Heart left ventricle (tissue), 16 donors: ENCODE measurements around the gene TRIOBP. TPM values are rescaled to one million over a fixed set of nuclear protein-coding genes. Genes with fewer than 3 reads are reported as not detected.

Experiments
- ATAC-seq, 4 donors: fragments of 200-7000 bp; cut with Tn5 transposase; one replicate each; pipeline ENCODE4 v1.9.1; 2020 to 2022; ENCODE audit warnings: moderate library complexity in 4 of 4, mild to moderate bottlenecking in 3 of 4, moderate number of reproducible peaks in 1 of 4
- DNase-seq, 5 donors: peaks; one replicate each; pipeline ENCODE4 v3.0.0-alpha.2; 2020
- H3K27ac ChIP-seq, 12 donors: fragments of 200-600 bp; sonication (generic) in 4 of 12; one replicate each; pipeline versions ENCODE4 v1.5.0 to v1.8.0; 2016 to 2022; ENCODE audit warnings: mild to moderate bottlenecking in 2 of 12
- H3K27me3 ChIP-seq, 9 donors: fragments of 200-600 bp; sonication (generic) in 2 of 9; one replicate each; pipeline versions ENCODE4 v1.5.1 to v1.8.0; 2016 to 2022; ENCODE audit warnings: mild to moderate bottlenecking in 3 of 9
- H3K36me3 ChIP-seq, 9 donors: fragments of 200-600 bp; sonication (generic) in 2 of 9; one replicate each; pipeline versions ENCODE4 v1.5.0 to v1.8.0; 2018 to 2022; ENCODE audit warnings: mild to moderate bottlenecking in 2 of 9
- H3K4me1 ChIP-seq, 12 donors: fragments of 200-600 bp; sonication (generic) in 4 of 12; one replicate each; pipeline versions ENCODE4 v1.5.0 to v1.8.0; 2016 to 2022; ENCODE audit warnings: mild to moderate bottlenecking in 3 of 12
- H3K4me3 ChIP-seq, 12 donors: fragments of 200-600 bp; sonication (generic) in 4 of 12; one replicate each; pipeline versions ENCODE4 v1.5.0 to v1.8.0; 2017 to 2022; ENCODE audit warnings: mild to moderate bottlenecking in 9 of 12, moderate library complexity in 4 of 12
- H3K9me3 ChIP-seq, 12 donors: fragments of 200-600 bp; sonication (generic) in 4 of 12; one replicate each; pipeline versions ENCODE4 v1.5.0 to v1.8.0; 2016 to 2022; ENCODE audit warnings: mild to moderate bottlenecking in 1 of 12
- CTCF ChIP-seq, 12 donors: fragments of 200-600 bp; sonication (generic) in 4 of 12; IDR thresholded peaks; one replicate each; pipeline versions ENCODE4 v1.5.0 to v1.8.0; 2018 to 2022; ENCODE audit warnings: antibody characterized with exemption in 12 of 12, mild to moderate bottlenecking in 5 of 12
- POLR2A ChIP-seq, 2 donors: fragments of 450-650 bp; IDR thresholded peaks; one replicate each; pipeline ENCODE4 v1.6.1; 2017; ENCODE audit warnings: antibody characterized with exemption in 2 of 2, mild to moderate bottlenecking in 2 of 2, moderate library complexity in 2 of 2
- WGBS, 4 donors: extraction: QIAGEN DNeasy Blood & Tissue Kit in 2 of 4; methylation state at CpG; one replicate each; pipeline versions ENCODE4 v1.1.5 to v1.1.7; 2013 to 2018; 5-methylcytosine and 5-hydroxymethylcytosine counted together
- intact Hi-C, 10 donors: fragments of 100-400 bp; cut with DNase I; formaldehyde crosslinking; loops; one replicate each; pipeline versions ENCODE4 v1.11.1 to v1.14.2; 2022
- polyA plus RNA-seq, 2 donors: library from polyadenylated mRNA; stranded (reverse); fragments of 200-250 nt; gene quantifications; one replicate each; pipeline ENCODE4 v1.2.3, GENCODE V29; 2013
- total RNA-seq, 9 donors: library from RNA; depleted of rRNA in 2 of 9; stranded (reverse); fragments of >200 nt in 2 of 9; fragmentation: NEBNext Ultra II Directional in 3 of 9; extraction: Animal tissue kit (Norgen Biotek cat#: 25700) in 3 of 9; gene quantifications; one replicate each; pipeline versions ENCODE4 v1.1.0 to v1.2.4, GENCODE V29; 2016 to 2023
- donor health status: ischemic (EF 13 %, LVEDD 7.1; RV severe dilation, severe dysfunction).
- donor health status: healthy with polysubstance abuse.
- donor health status: DM: no; HTN: yes; CAD: no.
- donor health status: DM: no; HTN: no; CAD: no.
- donor health status: ischemic (EF 25% LVEDD 6.9; RV normal size, moderate dysfunction).
- donor health status: ischemic (EF 25% LVEDD 5.7; RV mildly dilated, moderate dysfunction).
- donor health status: healthy.
- donor health status: DM: yes; HTN: yes; CAD: no.
- donor health status: ischemic (EF 35%, LVEDD 5.7; RV mildly dilated, moderate dysfunction).
- donor health status: nonischemic (EF 11% LVEDD 7.7; RV severe dilation, severe dysfunction).
- donor health status: DM: yes; HTN: yes; CAD: no.
- donor health status: PGD.
- donor health status: ischemic (EF 29% LVEDD 5.4; RV normal size, mild dysfunction).
- donor health status: nonischemic (EF 23%, LVEDD 6.1; RV moderate dilation, normal function).

Gene TRIOBP
- total and polyA plus RNA-seq, 11 donors, result 54.9 to 147 (median 94.7) TPM

- peak overlapping the region in 10 of 12 donors; percentile 51 to 86 (median 66) for H3K4me3 ChIP-seq
- no peaks in the 10 kb centered on the region for H3K9me3 ChIP-seq
- WGBS, 4 donors, result 80 to 83% (median 82%) methylated on average over 14 of the region's 14 CpGs
- H3K4me1 ChIP-seq, result peaks cover 0 to 62% (median 43%) of the 10 kb centered on the region in 12 donors
- DNase-seq, result no peak
- peaks cover 0 to under 1% (median 0%) of the 10 kb centered on the region in 9 donors for H3K36me3 ChIP-seq
- H3K27me3 ChIP-seq, result no peaks in the 10 kb centered on the region
- H3K27ac ChIP-seq, result peak overlapping the region in 6 of 12 donors; percentile 51 to 87 (median 73)
- no peak for ATAC-seq
- intact Hi-C loops, result loop anchor here in 5 of 10 donors (2.0 kb wide), 2 partner anchors 15 to 21 kb away; partner anchors contain the start of gene LGALS1 (in 4 of the 5)
- TF ChIP-seq POLR2A (IDR thresholded peaks at IDR 0.05), result no peak
- no peak for TF ChIP-seq CTCF (IDR thresholded peaks at IDR 0.05)
These were observed 36.7 kb upstream of the TRIOBP start for GRCh38 chr22:37659897-37660708.

GRCh38 chr22:37660709-37661045, 36.2 kb upstream of the TRIOBP start:
- Histone ChIP-seq H3K27me3 (no peaks in the 10 kb centered on the region), H3K4me3 (peak overlapping the region in 2 of 12 donors; percentile 2 to 65)
- intact Hi-C loops, result loop anchor here in 2 of 10 donors (2.0 kb wide), 1 partner anchor 20 kb away; no protein-coding TSS in a partner anchor

GRCh38 chr22:37661160-37661924, 35.5 kb upstream of the TRIOBP start:
- peak; percentile 12 to 37 (median 20) for ATAC-seq

More at GRCh38 chr22:37660709-37661045, 36.2 kb upstream of the TRIOBP start:
- Histone ChIP-seq H3K4me1 (peaks cover 0 to 60% (median 43%) of the 10 kb centered on the region in 12 donors), H3K9me3 (no peaks in the 10 kb centered on the region), H3K27ac (peak overlapping the region in 10 of 12 donors; percentile 18 to 87 (median 70)), H3K36me3 (peaks cover 0 to 6% (median 3%) of the 10 kb centered on the region in 9 donors)
- ATAC-seq (no peak), DNase-seq (no peak)
- 75 to 83% (median 78%) methylated on average over 2 of the region's 2 CpGs for WGBS, 4 donors
- TF ChIP-seq CTCF (IDR thresholded peaks at IDR 0.05), result no peak
- TF ChIP-seq POLR2A (IDR thresholded peaks at IDR 0.05), result no peak

More at GRCh38 chr22:37661160-37661924, 35.5 kb upstream of the TRIOBP start:
- Histone ChIP-seq H3K4me3 (peak overlapping the region in 2 of 12 donors; percentile 16 to 65), H3K27me3 (no peaks in the 10 kb centered on the region), H3K4me1 (peaks cover 0 to 56% (median 42%) of the 10 kb centered on the region in 12 donors), H3K9me3 (no peaks in the 10 kb centered on the region), H3K36me3 (peaks cover 0 to 12% (median 10%) of the 10 kb centered on the region in 9 donors), H3K27ac (peak overlapping the region in 11 of 12 donors; percentile 18 to 87 (median 71))
- intact Hi-C loops, result loop anchor here in 2 of 10 donors (2.0 kb wide), 1 partner anchor 19 kb away; no protein-coding TSS in a partner anchor
- WGBS, 4 donors, result 37 to 46% (median 40%) methylated on average over 11 to 12 of the region's 12 CpGs
- no peak for TF ChIP-seq POLR2A (IDR thresholded peaks at IDR 0.05)
- TF ChIP-seq CTCF (IDR thresholded peaks at IDR 0.05), result peak; percentile 5 to 62 (median 33)
- DNase-seq, result peak in 1 of 5 donors; percentile 52
